Endodermal cell (in vitro differentiated cells): ENCODE measurements around the gene GRIK5. TPM values are rescaled to one million over a fixed set of nuclear protein-coding genes. Genes with fewer than 3 reads are reported as not detected.

Experiments used
- DNase-seq: peaks from one replicate; pipeline ENCODE4 v3.0.0-alpha.2; 2017
- H3K27ac ChIP-seq: 2 replicates; pipeline ENCODE4 v1.5.1; 2013; ENCODE audit warnings: mild to moderate bottlenecking, low read depth, low read length, moderate library complexity
- H3K27me3 ChIP-seq: 2 replicates; pipeline ENCODE4 v1.6.1; 2013; ENCODE audit warnings: mild to moderate bottlenecking, low read length, moderate library complexity; ENCODE audit not compliant: insufficient read depth, control insufficient read depth, poor library complexity, severe bottlenecking
- H3K36me3 ChIP-seq: 2 replicates; pipeline ENCODE4 v1.7.0; 2013; ENCODE audit warnings: mild to moderate bottlenecking, low read length, moderate library complexity; ENCODE audit not compliant: control insufficient read depth, insufficient read depth
- H3K4me1 ChIP-seq: one replicate; pipeline ENCODE4 v1.7.0; 2013; ENCODE audit warnings: low read length; ENCODE audit not compliant: control insufficient read depth, insufficient read depth
- H3K4me3 ChIP-seq: 2 replicates; pipeline ENCODE4 v1.5.1; 2013; ENCODE audit warnings: mild to moderate bottlenecking, low read length, moderate library complexity
- H3K9ac ChIP-seq: 2 replicates; pipeline ENCODE4 v1.6.1; 2013; ENCODE audit warnings: mild to moderate bottlenecking, low read length, moderate library complexity; ENCODE audit not compliant: poor library complexity, severe bottlenecking; ENCODE audit errors: extremely low read depth
- H3K9me3 ChIP-seq: 2 replicates; pipeline ENCODE4 v1.6.1; 2013; ENCODE audit warnings: mild to moderate bottlenecking, low read length, moderate library complexity; ENCODE audit not compliant: control insufficient read depth
- H3K27ac Mint-ChIP-seq: 2 replicates; pipeline ENCODE4 v1.8.0; 2020; ENCODE audit warnings: mixed read lengths
- H3K27me3 Mint-ChIP-seq: 2 replicates; pipeline ENCODE4 v1.8.0; 2021; ENCODE audit warnings: mild to moderate bottlenecking, mixed read lengths; ENCODE audit not compliant: insufficient read depth
- H3K36me3 Mint-ChIP-seq: 2 replicates; pipeline ENCODE4 v1.8.0; 2020; ENCODE audit warnings: low read depth, mixed read lengths
- H3K4me1 Mint-ChIP-seq: 2 replicates; pipeline ENCODE4 v1.8.0; 2020; ENCODE audit warnings: mixed read lengths
- H3K4me3 Mint-ChIP-seq: 2 replicates; pipeline ENCODE4 v1.8.0; 2020; ENCODE audit warnings: mild to moderate bottlenecking, moderate library complexity, mixed read lengths
- H3K9me3 Mint-ChIP-seq: 2 replicates; pipeline ENCODE4 v1.8.0; 2020; ENCODE audit warnings: mild to moderate bottlenecking, mixed read lengths
- WGBS, 2 experiments: methylation state at CpG; one replicate each; pipeline versions ENCODE4 v1.1.5 to v1.1.7; 2013; ENCODE audit warnings: missing lambda C conversion rate in 2 of 2, mixed read lengths in 1 of 2; ENCODE audit not compliant: insufficient coverage in 1 of 2, insufficient read length in 1 of 2; 5-methylcytosine and 5-hydroxymethylcytosine counted together
- total RNA-seq, 2 donors: library from RNA; stranded (reverse); fragmentation: NEBNext Ultra II Directional in 1 of 2; extraction: Animal tissue kit (Norgen Biotek cat#: 25700) in 1 of 2; gene quantifications; 2 replicates in 1 of 2; 3 replicates in 1 of 2; pipeline ENCODE4 v1.2.1, GENCODE V29; 2021
- TF ChIP-seq, protein P1 (sequence below): fragments of 200-600 bp; sonication (generic); conservative IDR thresholded peaks from 2 replicates; pipeline ENCODE4 v1.5.0; 2021; ENCODE audit warnings: antibody characterized with exemption, mild to moderate bottlenecking

Gene GRIK5
- total RNA-seq, 2 donors from 2014 or later, result 21.6 to 38.7 TPM

DNA sequence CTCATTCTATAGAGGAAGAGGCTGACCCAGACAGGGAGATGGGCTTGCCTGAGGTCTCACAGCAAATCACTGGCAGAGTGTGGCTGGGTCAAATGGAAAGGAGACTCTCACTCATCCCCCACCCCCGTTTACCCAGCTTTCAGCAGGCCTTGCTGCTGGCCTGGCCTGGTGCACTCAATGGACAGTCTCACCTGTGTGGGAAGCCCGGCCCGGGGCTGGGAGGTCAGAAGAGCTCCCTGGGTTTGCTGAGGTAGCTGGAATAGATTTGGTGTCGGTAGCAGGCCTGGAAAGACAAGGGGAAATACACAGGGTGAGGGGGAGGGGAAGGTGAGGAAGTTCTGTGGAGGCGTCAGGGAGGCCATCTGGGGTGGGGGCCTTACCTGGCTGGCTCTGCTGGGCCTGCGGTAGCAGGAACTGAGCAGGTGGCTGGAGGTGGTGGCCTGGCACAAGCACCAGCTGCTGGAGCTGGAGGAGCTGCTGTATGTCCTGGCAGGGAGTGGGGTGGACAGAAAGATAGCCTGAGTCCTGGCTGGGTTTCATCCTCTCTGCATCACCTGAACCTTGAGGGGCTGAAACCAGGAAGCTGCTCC, 29.4 kb upstream of the GRIK5 start:
- Histone ChIP-seq H3K27me3 (no peaks in the 10 kb centered on the region), H3K4me3 (no peak overlapping the region), H3K27ac (no peak overlapping the region), H3K4me1 (no peaks in the 10 kb centered on the region), H3K9me3 (no peaks in the 10 kb centered on the region), H3K9ac (no peak overlapping the region), H3K36me3 (no peaks in the 10 kb centered on the region)
- DNase-seq, result peak; percentile 65
- Mint-ChIP-seq H3K36me3 (no peaks in the 10 kb centered on the region), H3K4me1 (peaks cover 5% of the 10 kb centered on the region), H3K27me3 (peaks cover 13% of the 10 kb centered on the region), H3K9me3 (no peaks in the 10 kb centered on the region), H3K4me3 (no peak overlapping the region), H3K27ac (no peak overlapping the region)
- 72 to 76% methylated on average over 6 of the region's 6 CpGs for WGBS, 2 experiments
- TF ChIP-seq, protein P1, sequence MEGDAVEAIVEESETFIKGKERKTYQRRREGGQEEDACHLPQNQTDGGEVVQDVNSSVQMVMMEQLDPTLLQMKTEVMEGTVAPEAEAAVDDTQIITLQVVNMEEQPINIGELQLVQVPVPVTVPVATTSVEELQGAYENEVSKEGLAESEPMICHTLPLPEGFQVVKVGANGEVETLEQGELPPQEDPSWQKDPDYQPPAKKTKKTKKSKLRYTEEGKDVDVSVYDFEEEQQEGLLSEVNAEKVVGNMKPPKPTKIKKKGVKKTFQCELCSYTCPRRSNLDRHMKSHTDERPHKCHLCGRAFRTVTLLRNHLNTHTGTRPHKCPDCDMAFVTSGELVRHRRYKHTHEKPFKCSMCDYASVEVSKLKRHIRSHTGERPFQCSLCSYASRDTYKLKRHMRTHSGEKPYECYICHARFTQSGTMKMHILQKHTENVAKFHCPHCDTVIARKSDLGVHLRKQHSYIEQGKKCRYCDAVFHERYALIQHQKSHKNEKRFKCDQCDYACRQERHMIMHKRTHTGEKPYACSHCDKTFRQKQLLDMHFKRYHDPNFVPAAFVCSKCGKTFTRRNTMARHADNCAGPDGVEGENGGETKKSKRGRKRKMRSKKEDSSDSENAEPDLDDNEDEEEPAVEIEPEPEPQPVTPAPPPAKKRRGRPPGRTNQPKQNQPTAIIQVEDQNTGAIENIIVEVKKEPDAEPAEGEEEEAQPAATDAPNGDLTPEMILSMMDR, result no peak

DNA sequence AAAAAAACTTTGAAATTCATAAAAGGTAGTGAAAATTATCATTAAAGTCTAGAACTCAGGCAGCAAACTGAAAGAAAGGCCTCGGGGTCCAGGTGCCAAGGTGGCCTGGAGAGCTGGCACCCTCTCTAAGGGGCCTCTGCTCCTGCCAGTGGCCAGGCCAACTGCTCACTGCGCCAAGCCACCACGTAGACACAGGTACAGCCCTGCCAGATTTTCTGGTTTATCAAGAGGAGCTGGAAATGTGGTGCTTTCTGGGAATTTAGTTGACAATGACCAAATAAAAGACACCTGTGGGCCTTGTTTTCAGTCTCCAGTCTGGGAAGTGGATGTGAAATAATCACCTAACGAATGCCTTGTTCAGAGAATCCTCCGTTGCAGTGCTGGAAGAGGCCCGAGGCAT, 28.8 kb upstream of the GRIK5 start:
- H3K27me3 Mint-ChIP-seq, result peaks cover 18% of the 10 kb centered on the region
- TF ChIP-seq, protein P1, result no peak
- H3K9ac ChIP-seq, result no peak overlapping the region
- no peaks in the 10 kb centered on the region for H3K9me3 Mint-ChIP-seq
- H3K36me3 Mint-ChIP-seq, result no peaks in the 10 kb centered on the region
- peaks cover 5% of the 10 kb centered on the region for H3K4me1 Mint-ChIP-seq
- H3K27ac ChIP-seq, result no peak overlapping the region
- H3K4me1 ChIP-seq, result no peaks in the 10 kb centered on the region
- WGBS, 2 experiments, result 88 to 90% methylated on average over 2 to 6 of the region's 6 CpGs
- no peak for DNase-seq
- H3K27ac Mint-ChIP-seq, result no peak overlapping the region
- H3K4me3 ChIP-seq, result no peak overlapping the region
- H3K9me3 ChIP-seq, result no peaks in the 10 kb centered on the region
- H3K36me3 ChIP-seq, result no peaks in the 10 kb centered on the region
- no peaks in the 10 kb centered on the region for H3K27me3 ChIP-seq
- no peak overlapping the region for H3K4me3 Mint-ChIP-seq

DNA sequence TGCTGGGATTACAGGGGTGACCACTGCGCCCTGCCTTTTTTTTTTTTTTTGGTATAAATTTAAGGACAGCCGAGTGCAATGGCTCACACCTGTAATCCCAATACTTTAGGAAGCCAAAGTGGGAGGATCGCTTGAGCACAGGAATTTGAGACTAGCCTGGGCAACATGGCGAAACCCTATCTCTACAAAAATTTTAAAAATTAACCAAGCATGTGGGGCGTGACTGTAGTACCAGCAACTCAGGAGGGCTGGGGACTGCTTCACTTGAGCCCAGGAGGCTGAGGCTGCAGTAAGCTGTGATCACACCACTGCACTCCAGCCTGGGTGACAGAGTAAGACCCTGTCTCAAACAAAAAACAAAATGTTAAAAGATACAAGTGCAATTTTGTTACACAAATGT, 27.5 kb upstream of the GRIK5 start:
- Histone ChIP-seq H3K27ac (no peak overlapping the region), H3K9ac (no peak overlapping the region), H3K4me3 (no peak overlapping the region), H3K36me3 (no peaks in the 10 kb centered on the region), H3K9me3 (no peaks in the 10 kb centered on the region), H3K27me3 (no peaks in the 10 kb centered on the region), H3K4me1 (no peaks in the 10 kb centered on the region)
- no peak for DNase-seq
- H3K4me3 Mint-ChIP-seq, result no peak overlapping the region
- H3K27ac Mint-ChIP-seq, result no peak overlapping the region
- H3K36me3 Mint-ChIP-seq, result no peaks in the 10 kb centered on the region
- TF ChIP-seq, protein P1, result no peak
- H3K9me3 Mint-ChIP-seq, result no peaks in the 10 kb centered on the region
- WGBS, 2 experiments, result 89 to 92% methylated on average over 4 to 5 of the region's 5 CpGs
- H3K27me3 Mint-ChIP-seq, result peaks cover 18% of the 10 kb centered on the region
- H3K4me1 Mint-ChIP-seq, result peaks cover 5% of the 10 kb centered on the region
